Suprapubic skin (tissue), 4 donors: ENCODE measurements around the gene VWF. TPM values are rescaled to one million over a fixed set of nuclear protein-coding genes. Genes with fewer than 3 reads are reported as not detected.
"Not testable (repeated sequence)": the region's sequence is repeated elsewhere in the genome, so short reads cannot be mapped to it uniquely, and the experiment has no call there.

Experiments used
- DNase-seq, 2 donors: peaks; one replicate each; pipeline ENCODE4 v3.0.0-alpha.2; 2019; ENCODE audit warnings: low spot score in 2 of 2
- H3K27ac ChIP-seq: fragments of 200-600 bp; sonication (generic); one replicate; pipeline ENCODE4 v1.5.1; 2019
- H3K27me3 ChIP-seq: fragments of 200-600 bp; sonication (generic); one replicate; pipeline ENCODE4 v1.5.1; 2019
- H3K36me3 ChIP-seq: fragments of 200-600 bp; sonication (generic); one replicate; pipeline ENCODE4 v1.5.1; 2019
- H3K4me1 ChIP-seq: fragments of 200-600 bp; sonication (generic); one replicate; pipeline ENCODE4 v1.5.1; 2019
- H3K4me3 ChIP-seq: fragments of 200-600 bp; sonication (generic); one replicate; pipeline ENCODE4 v1.5.1; 2019; ENCODE audit warnings: mild to moderate bottlenecking
- H3K9me3 ChIP-seq: fragments of 200-600 bp; sonication (generic); one replicate; pipeline ENCODE4 v1.5.1; 2019
- CTCF ChIP-seq, 2 donors: fragments of 200-600 bp in 1 of 2; fragments of 450-650 bp in 1 of 2; sonication (generic) in 1 of 2; IDR thresholded peaks; one replicate each; pipeline ENCODE4 v1.5.1; 2016 to 2019; ENCODE audit warnings: antibody characterized with exemption in 2 of 2, mild to moderate bottlenecking in 1 of 2, moderate library complexity in 1 of 2
- EP300 ChIP-seq: sonication (generic); formaldehyde crosslinking; IDR thresholded peaks from one replicate; pipeline ENCODE4 v1.6.1; 2017; ENCODE audit warnings: antibody characterized with exemption
- POLR2A ChIP-seq, 2 donors: fragments of 450-650 bp; IDR thresholded peaks; one replicate each; pipeline ENCODE4 v1.6.1; 2017; ENCODE audit warnings: antibody characterized with exemption in 2 of 2, mild to moderate bottlenecking in 2 of 2, moderate library complexity in 2 of 2
- POLR2AphosphoS5 ChIP-seq, 3 donors: sonication (generic); formaldehyde crosslinking; IDR thresholded peaks; one replicate each; pipeline ENCODE4 v1.6.1; 2017; ENCODE audit warnings: antibody characterized with exemption in 3 of 3
- WGBS: methylation state at CpG from one replicate; pipeline ENCODE4 v1.1.5; 2018; 5-methylcytosine and 5-hydroxymethylcytosine counted together
- total RNA-seq, 4 donors: library from RNA; depleted of rRNA; stranded (reverse); fragments of >200 nt; gene quantifications; one replicate each; pipeline ENCODE4 v1.1.0, GENCODE V29; 2016

VWF gene
- total RNA-seq, 4 donors from 2014 or later: 35.5 to 91.7 (median 61.7) TPM

GRCh38 chr12:6106218-6106617, 18.3 kb downstream of the VWF start:
- Histone ChIP-seq H3K4me1 (no peaks in the 10 kb centered on the region), H3K36me3 (no peaks in the 10 kb centered on the region), H3K4me3 (no peak overlapping the region), H3K27ac (no peak overlapping the region), H3K27me3 (no peaks in the 10 kb centered on the region), H3K9me3 (no peaks in the 10 kb centered on the region)
- 97% methylated on average over 3 of the region's 3 CpGs for WGBS
- DNase-seq: no peak
- TF ChIP-seq POLR2AphosphoS5 (IDR thresholded peaks at IDR 0.05): no peak

GRCh38 chr12:6104842-6105241, 19.6 kb downstream of the VWF start:
- Histone ChIP-seq H3K4me1 (no peaks in the 10 kb centered on the region), H3K27me3 (no peaks in the 10 kb centered on the region), H3K4me3 (no peak overlapping the region), H3K27ac (no peak overlapping the region), H3K36me3 (no peaks in the 10 kb centered on the region), H3K9me3 (no peaks in the 10 kb centered on the region)
- 96% methylated on average over 2 of the region's 2 CpGs for WGBS
- TF ChIP-seq EP300 (no peak), POLR2AphosphoS5 (IDR thresholded peaks at IDR 0.05) (no peak), POLR2A (IDR thresholded peaks at IDR 0.05) (no peak), CTCF (IDR thresholded peaks at IDR 0.05) (no peak)
- no peak for DNase-seq

GRCh38 chr12:6104027-6104426, 20.4 kb downstream of the VWF start:
- Histone ChIP-seq H3K27me3 (no peaks in the 10 kb centered on the region), H3K27ac (no peak overlapping the region), H3K4me3 (no peak overlapping the region), H3K36me3 (no peaks in the 10 kb centered on the region), H3K9me3 (no peaks in the 10 kb centered on the region), H3K4me1 (no peaks in the 10 kb centered on the region)
- DNase-seq: no peak
- whole genome bisulfite sequencing: 57% methylated on average over 3 of the region's 3 CpGs
- TF ChIP-seq EP300 (no peak), CTCF (IDR thresholded peaks at IDR 0.05) (no peak), POLR2A (IDR thresholded peaks at IDR 0.05) (no peak), POLR2AphosphoS5 (IDR thresholded peaks at IDR 0.05) (no peak)

- H3K4me1 ChIP-seq, H3K27me3 ChIP-seq, H3K4me3 ChIP-seq, H3K9me3 ChIP-seq, H3K36me3 ChIP-seq, H3K27ac ChIP-seq: not testable (repeated sequence)
- WGBS: 99% methylated on average over 5 of the region's 5 CpGs
- peak in 1 of 2 donors; percentile 17 for DNase-seq
Observed at GRCh38 chr12:6102021-6102420, 22.4 kb downstream of the VWF start.

- DNase-seq: no peak
- no peaks in the 10 kb centered on the region for H3K36me3 ChIP-seq
- H3K27ac ChIP-seq: no peak overlapping the region
- no peaks in the 10 kb centered on the region for H3K4me1 ChIP-seq
- 48% methylated on average over 2 of the region's 2 CpGs for WGBS
- H3K4me3 ChIP-seq: no peak overlapping the region
- no peaks in the 10 kb centered on the region for H3K9me3 ChIP-seq
- TF ChIP-seq EP300: no peak
- no peak for TF ChIP-seq POLR2AphosphoS5 (IDR thresholded peaks at IDR 0.05)
- TF ChIP-seq POLR2A (IDR thresholded peaks at IDR 0.05): no peak
- TF ChIP-seq CTCF (IDR thresholded peaks at IDR 0.05): no peak
- no peaks in the 10 kb centered on the region for H3K27me3 ChIP-seq
Observed at GRCh38 chr12:6099316-6099715, 25.2 kb downstream of the VWF start.

GRCh38 chr12:6097411-6097810, 27.1 kb downstream of the VWF start:
- Histone ChIP-seq H3K4me3 (no peak overlapping the region), H3K27ac (no peak overlapping the region), H3K9me3 (no peaks in the 10 kb centered on the region), H3K4me1 (peaks cover 15% of the 10 kb centered on the region), H3K27me3 (no peaks in the 10 kb centered on the region), H3K36me3 (no peaks in the 10 kb centered on the region)
- peak in 1 of 2 donors; percentile 3 for DNase-seq
- TF ChIP-seq EP300 (no peak), CTCF (IDR thresholded peaks at IDR 0.05) (no peak), POLR2A (IDR thresholded peaks at IDR 0.05) (no peak), POLR2AphosphoS5 (IDR thresholded peaks at IDR 0.05) (no peak)
- 76% methylated on average over 3 of the region's 3 CpGs for WGBS
